Measurements from ENCODE around the gene SCFD2.

DNA sequence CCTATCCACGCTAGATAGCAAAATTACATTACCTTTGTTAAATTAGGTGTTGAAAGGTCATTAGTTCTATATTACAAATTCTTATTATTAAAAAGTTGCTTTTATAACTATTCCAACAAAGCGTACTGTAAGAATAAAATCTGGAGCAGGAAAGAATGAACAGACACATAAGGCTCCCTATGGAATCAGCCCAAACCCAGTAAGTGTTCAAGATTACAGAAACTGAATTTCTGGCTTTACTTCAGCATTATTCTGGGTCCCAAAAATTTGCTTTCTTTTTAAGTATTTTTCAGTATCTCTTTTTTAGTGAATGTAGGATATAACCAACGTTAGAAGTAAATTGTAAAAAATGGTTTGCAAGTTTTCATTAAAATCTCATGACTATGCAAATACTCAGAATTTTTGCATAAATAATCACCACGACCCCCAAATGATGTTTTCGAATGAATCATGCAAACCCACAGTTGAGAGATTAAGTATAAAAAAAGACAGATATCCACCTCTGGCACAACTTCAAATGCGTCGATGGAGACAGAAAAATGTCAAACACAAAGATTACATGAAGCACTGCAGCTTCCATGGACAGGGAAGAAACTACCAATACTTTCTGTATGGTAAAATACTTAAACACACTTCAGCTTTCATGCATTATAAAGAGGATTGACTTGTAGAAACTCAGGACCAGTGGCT is 265.2 kb downstream of the SCFD2 start:
- TF ChIP-seq, protein P1, sequence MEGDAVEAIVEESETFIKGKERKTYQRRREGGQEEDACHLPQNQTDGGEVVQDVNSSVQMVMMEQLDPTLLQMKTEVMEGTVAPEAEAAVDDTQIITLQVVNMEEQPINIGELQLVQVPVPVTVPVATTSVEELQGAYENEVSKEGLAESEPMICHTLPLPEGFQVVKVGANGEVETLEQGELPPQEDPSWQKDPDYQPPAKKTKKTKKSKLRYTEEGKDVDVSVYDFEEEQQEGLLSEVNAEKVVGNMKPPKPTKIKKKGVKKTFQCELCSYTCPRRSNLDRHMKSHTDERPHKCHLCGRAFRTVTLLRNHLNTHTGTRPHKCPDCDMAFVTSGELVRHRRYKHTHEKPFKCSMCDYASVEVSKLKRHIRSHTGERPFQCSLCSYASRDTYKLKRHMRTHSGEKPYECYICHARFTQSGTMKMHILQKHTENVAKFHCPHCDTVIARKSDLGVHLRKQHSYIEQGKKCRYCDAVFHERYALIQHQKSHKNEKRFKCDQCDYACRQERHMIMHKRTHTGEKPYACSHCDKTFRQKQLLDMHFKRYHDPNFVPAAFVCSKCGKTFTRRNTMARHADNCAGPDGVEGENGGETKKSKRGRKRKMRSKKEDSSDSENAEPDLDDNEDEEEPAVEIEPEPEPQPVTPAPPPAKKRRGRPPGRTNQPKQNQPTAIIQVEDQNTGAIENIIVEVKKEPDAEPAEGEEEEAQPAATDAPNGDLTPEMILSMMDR (IDR thresholded peaks at IDR 0.05; ENCODE audit: low read depth, low read length), result no peak
- no peak for TF ChIP-seq EZH2phosphoT487 (IDR thresholded peaks at IDR 0.05; ENCODE audit: low read depth)
